Epithelial cell of proximal tubule (primary cell): Measurements from ENCODE around the gene SCRG1. TPM values are rescaled to one million over a fixed set of nuclear protein-coding genes. Genes with fewer than 3 reads are reported as not detected.

ENCODE experiments used
- DNase-seq: peaks from one replicate; pipeline ENCODE4 v3.0.0-alpha.2; 2011; ENCODE audit warnings: low read depth
- H3K4me3 ChIP-seq: 2 replicates; pipeline ENCODE4 v1.5.1; 2011; ENCODE audit warnings: low read depth, mild to moderate bottlenecking, low read length
- total RNA-seq: library from RNA; depleted of rRNA; stranded (reverse); fragments of >200 nt; gene quantifications from 2 replicates; pipeline ENCODE4 v1.2.3, GENCODE V29; 2015
- TF ChIP-seq, protein P1 (sequence below): conservative IDR thresholded peaks from 2 replicates; pipeline ENCODE4 v1.5.1; 2012; ENCODE audit warnings: low read depth, mild to moderate bottlenecking, low read length

The SCRG1 gene
- total RNA-seq, 1 donor from 2014 or later, result not detected

DNA sequence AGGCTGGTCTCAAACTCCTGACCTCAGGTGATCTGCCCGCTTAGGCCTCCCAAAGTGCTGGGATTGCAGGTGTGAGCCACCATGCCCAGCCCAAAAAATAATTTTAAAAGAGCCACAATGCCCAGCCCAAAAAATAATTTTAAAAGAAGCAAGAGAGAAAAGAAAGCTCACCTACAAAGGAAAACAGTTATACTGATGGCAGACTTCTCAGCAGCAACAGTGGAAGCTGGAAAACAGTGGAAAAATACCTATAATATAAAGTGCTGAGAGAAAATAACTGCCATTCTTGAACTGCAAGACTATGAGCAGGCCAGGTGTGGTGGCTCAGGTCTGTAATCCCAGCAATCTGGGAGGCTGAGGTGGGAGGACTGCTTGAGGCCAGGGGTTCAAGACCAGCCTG, 51.4 kb downstream of the SCRG1 start:
- no peak overlapping the region for H3K4me3 ChIP-seq
- DNase-seq, result no peak
- TF ChIP-seq, protein P1, sequence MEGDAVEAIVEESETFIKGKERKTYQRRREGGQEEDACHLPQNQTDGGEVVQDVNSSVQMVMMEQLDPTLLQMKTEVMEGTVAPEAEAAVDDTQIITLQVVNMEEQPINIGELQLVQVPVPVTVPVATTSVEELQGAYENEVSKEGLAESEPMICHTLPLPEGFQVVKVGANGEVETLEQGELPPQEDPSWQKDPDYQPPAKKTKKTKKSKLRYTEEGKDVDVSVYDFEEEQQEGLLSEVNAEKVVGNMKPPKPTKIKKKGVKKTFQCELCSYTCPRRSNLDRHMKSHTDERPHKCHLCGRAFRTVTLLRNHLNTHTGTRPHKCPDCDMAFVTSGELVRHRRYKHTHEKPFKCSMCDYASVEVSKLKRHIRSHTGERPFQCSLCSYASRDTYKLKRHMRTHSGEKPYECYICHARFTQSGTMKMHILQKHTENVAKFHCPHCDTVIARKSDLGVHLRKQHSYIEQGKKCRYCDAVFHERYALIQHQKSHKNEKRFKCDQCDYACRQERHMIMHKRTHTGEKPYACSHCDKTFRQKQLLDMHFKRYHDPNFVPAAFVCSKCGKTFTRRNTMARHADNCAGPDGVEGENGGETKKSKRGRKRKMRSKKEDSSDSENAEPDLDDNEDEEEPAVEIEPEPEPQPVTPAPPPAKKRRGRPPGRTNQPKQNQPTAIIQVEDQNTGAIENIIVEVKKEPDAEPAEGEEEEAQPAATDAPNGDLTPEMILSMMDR, result no peak

DNA sequence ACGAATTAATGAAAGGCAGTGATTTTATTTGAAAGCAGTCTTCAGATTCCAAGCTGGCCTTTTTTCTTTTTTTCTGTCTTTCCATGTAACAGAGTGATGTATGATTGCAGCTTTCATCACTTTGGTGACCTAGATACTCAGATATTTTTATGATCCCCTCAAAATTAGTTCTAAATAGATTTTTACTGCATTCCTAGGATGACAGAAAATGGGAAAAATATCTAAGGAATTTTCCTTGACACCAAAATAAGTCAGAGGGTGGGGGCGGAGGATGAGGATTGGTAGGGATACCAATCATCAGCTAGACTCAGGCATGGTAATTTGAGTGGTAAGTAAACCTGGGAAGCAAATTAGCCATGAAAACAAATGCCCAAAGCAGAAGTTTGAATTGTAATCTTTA, 52.8 kb downstream of the SCRG1 start:
- no peak overlapping the region for H3K4me3 ChIP-seq
- no peak for DNase-seq
- TF ChIP-seq, protein P1, result no peak

DNA sequence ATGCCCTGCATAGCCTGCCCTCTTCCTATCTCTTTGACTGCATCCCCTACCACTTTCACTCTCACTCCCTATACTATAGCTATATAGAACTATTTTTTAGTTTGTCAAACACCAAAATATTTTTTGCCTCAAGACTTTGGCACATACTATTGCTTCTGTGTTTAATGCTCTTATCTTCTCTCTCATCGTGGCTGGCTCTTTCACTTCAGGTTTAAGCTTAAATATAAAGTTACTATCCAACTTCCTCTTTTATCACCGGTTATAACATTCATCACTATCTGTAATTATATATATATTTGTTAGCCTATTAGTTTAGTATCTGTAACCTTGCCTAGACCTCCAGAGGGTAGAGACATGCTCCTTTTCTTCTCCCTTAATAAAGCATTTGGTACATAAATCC, 53.3 kb downstream of the SCRG1 start:
- H3K4me3 ChIP-seq, result no peak overlapping the region
- TF ChIP-seq, protein P1, result no peak
- DNase-seq, result no peak

DNA sequence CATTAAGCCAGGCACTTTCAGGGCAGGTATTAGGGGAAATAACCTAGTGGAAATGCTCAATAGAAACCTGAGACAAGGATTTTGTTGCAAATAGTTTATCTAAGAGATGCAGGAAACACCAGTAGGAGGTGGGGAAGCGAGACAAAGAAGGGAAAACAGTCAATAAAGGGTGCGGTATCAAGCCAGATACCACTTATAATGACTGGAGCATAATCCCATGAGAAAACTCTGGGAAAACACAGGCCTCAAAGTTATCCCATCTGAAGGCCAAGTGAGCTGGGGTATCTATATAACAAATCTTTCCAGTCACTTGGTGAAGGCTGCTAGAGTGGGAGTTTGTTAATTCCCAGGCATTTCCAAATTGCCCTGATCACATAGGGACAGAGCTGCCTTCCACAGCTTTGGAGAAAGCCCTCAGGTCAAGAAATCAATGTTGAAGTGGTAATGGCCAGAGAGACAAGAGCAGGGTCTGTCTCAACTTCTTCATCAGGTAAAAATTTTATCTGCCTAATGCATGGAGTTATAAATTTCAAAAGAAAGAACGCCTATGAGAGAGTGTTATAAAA, 55.0 kb downstream of the SCRG1 start:
- DNase-seq, result no peak
- no peak overlapping the region for H3K4me3 ChIP-seq
- TF ChIP-seq, protein P1, result no peak

DNA sequence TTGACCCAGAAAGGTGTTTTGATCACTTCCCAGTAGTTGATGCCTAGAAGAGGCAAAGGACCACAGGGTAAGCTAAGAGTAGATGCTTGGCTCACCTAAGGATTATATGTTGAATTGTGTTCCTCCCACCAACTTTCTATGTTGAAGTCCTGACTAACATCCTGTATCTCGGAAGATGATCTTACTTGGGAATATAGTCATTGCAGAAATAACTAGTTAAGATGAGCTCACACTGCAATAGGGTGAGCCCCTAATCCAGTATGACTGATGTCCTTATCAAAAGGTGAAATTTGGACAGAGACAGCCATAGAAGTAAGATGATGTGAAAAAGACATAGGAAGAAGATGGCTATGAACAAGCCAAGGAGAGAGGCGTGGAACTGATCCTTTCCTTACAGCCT, 61.5 kb downstream of the SCRG1 start:
- TF ChIP-seq, protein P1, result no peak
- no peak overlapping the region for H3K4me3 ChIP-seq
- DNase-seq, result no peak

DNA sequence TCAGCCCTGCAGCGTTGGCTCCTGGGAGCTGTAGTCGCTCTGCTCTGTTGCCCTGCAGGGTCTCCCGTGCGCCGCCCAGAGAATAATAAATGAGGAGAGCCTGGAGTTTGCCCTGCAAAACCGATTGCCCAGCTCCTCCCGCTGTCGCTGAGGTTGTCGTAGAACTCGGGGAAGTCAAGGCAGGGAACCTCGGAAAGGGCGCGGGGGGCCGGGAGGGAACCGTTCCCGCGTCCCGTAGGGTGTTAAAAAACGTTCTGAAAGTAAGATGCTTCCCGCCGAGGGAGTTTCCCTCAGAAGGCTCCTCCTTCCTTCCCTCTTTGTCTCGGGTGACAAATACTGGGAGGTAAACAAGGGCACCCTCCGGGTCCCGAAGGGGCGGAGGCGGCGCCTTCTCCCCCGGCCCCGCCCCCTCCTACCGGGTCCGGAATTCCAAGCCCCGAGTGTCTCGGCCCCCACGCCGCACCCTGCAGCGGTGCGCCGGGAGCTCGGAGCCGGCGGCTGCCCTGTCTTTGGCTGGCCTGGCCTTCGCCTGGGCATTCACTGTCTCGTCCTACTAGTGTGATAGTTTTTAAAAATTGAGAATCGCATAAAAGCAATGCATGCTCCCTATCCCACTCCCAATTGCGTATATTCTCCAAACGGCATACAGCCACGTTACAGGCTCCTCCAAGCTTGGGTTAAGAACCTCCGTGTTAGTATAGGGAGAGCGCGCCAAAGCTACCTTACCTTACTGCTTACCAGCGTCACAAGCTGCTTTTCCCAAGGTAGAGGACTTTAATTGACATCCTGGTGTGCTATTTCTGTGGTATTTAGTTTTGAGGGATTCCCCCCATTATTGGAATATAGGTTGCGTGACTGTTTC, 63.8 kb downstream of the SCRG1 start:
- no peak for DNase-seq
- TF ChIP-seq, protein P1, result no peak

More for the DNA sequence above, 63.8 kb downstream of the SCRG1 start:
- H3K4me3 ChIP-seq, result peak overlapping the region; percentile 98

Other genes with a start within 250 kb of the SCRG1 start
- gene GALNT7, start 230.3 kb downstream of the SCRG1 start, total RNA-seq, result 31.1 and 36.6 TPM in 2 replicates
- 222 and 277 TPM in 2 replicates for gene HMGB2, start 64.8 kb downstream of the SCRG1 start, total RNA-seq
- gene SAP30, start 28.2 kb downstream of the SCRG1 start, total RNA-seq, result 32.6 and 34.0 TPM in 2 replicates
- gene HAND2, start 131.1 kb upstream of the SCRG1 start, total RNA-seq, result not detected in 2 replicates